Measurements from ENCODE around the gene METTL26. TPM values are rescaled to one million over a fixed set of nuclear protein-coding genes. Genes with fewer than 3 reads are reported as not detected.
A peak's percentile ranks its signal among the peaks of the same experiment; 100 is the strongest.

The METTL26 gene
- polyA plus RNA-seq, 1 experiment, result 105 TPM

DNA sequence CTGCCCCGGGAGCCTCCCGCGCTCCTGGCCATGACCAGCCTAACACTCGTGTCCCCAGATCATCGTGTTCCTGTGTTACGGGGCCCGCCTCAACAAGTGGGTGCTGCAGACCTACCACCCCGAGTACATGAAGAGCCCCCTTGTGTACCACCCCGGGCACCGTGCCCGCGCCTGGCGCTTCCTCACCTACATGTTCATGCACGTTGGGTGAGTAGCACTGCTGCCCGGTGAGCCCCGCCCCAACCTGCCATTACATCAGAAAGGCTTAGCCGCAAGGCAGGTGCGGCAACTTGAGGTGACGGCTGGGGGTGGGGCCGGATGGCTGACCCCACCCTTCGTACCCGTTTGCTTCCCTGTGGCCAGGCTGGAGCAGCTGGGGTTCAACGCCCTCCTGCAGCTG lies 40.8 kb upstream of the METTL26 start:
- Histone ChIP-seq H3K4me3 (ENCODE audit: low read depth, low read length) (no peak overlapping the region), H3K36me3 (ENCODE audit: control insufficient read depth, insufficient read depth, low read length) (peaks cover 23% of the 10 kb centered on the region), H3K27me3 (ENCODE audit: control insufficient read depth, insufficient read depth, low read length) (no peaks in the 10 kb centered on the region)
- ChIA-PET CTCF (interaction anchor here (1.9 kb wide), 1 partner anchor 9 kb away, joined by 6 read pairs; the partner anchor contains the start of gene RHOT2), POLR2A (no interaction called here)
- no peak for TF ChIP-seq CTCF (IDR thresholded peaks at IDR 0.05; ENCODE audit: insufficient read depth, low read depth, low read length)
- no peak for DNase-seq (ENCODE audit: low read depth)

- ChIA-PET CTCF (interaction anchor here (1.9 kb wide), 1 partner anchor 9 kb away, joined by 6 read pairs; the partner anchor contains the start of gene RHOT2), POLR2A (no interaction called here)
- no peak for DNase-seq (ENCODE audit: low read depth)
- H3K36me3 ChIP-seq (ENCODE audit: control insufficient read depth, insufficient read depth, low read length), result peaks cover 22% of the 10 kb centered on the region
- no peak for TF ChIP-seq CTCF (IDR thresholded peaks at IDR 0.05; ENCODE audit: insufficient read depth, low read depth, low read length)
- no peaks in the 10 kb centered on the region for H3K27me3 ChIP-seq (ENCODE audit: control insufficient read depth, insufficient read depth, low read length)
- no peak overlapping the region for H3K4me3 ChIP-seq (ENCODE audit: low read depth, low read length)
These were observed 40.4 kb upstream of the METTL26 start for GRCh38 chr16:676565-676902.

DNA sequence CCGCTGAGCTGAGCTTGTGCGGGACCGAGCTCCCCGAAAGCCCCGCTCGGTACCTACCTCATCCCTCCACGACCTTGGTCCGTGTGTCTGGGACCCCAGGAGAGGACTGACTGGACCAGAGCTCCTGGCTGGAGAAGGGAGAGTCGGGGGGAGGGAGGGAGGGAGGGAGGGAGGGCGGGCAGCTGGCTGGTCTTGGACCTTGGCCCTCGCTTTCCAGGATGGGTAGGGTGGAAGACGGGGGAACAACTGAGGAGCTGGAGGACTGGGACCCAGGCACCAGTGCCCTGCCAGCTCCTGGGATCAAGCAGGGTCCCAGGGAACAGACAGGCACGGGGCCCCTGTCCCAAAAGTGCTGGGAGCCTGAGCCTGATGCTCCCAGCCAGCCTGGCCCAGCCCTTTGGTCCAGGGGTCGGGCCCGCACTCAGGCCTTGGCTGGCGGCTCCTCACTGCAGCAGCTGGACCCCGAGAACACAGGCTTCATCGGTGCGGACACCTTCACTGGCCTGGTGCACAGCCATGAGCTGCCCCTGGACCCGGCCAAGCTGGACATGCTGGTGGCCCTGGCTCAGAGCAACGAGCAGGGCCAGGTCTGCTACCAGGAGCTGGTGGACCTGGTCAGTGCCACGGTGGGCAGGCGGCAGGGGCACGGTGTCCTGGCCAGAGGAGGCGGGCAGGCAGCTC lies 39.9 kb upstream of the METTL26 start:
- POLR2A ChIA-PET, result no interaction called here
- H3K36me3 ChIP-seq (ENCODE audit: control insufficient read depth, insufficient read depth, low read length), result peaks cover 24% of the 10 kb centered on the region
- no peak for DNase-seq (ENCODE audit: low read depth)
- no peaks in the 10 kb centered on the region for H3K27me3 ChIP-seq (ENCODE audit: control insufficient read depth, insufficient read depth, low read length)
- CTCF ChIA-PET, result interaction anchor here (0.8 to 1.9 kb wide), 2 partner anchors 8 to 10 kb away, joined by 4 to 6 read pairs; partner anchors contain the start of gene RHOT2
- peak overlapping the region; percentile 40 for H3K4me3 ChIP-seq (ENCODE audit: low read depth, low read length)
- no peak for TF ChIP-seq CTCF (IDR thresholded peaks at IDR 0.05; ENCODE audit: insufficient read depth, low read depth, low read length)

GRCh38 chr16:674968-675883 lies 39.1 kb upstream of the METTL26 start, which contains the start of gene RHBDL1:
RHBDL1 (plus strand) TSS chr16:675671; CDS start chr16:675791, 120 bp downstream.
- Histone ChIP-seq H3K36me3 (ENCODE audit: control insufficient read depth, insufficient read depth, low read length) (peaks cover 32% of the 10 kb centered on the region), H3K27me3 (ENCODE audit: control insufficient read depth, insufficient read depth, low read length) (no peaks in the 10 kb centered on the region), H3K4me3 (ENCODE audit: low read depth, low read length) (peak within 1 kb of the TSS; percentile 40)
- ChIA-PET POLR2A (no interaction called here), CTCF (interaction anchor here (0.8 to 1.9 kb wide), 2 partner anchors 7 to 9 kb away, joined by 4 to 6 read pairs; partner anchors contain the start of gene RHOT2)
- no peak for DNase-seq (ENCODE audit: low read depth)
- no peak for TF ChIP-seq CTCF (IDR thresholded peaks at IDR 0.05; ENCODE audit: insufficient read depth, low read depth, low read length)

Data from BJ (cell line).